Loucy (cell line): ENCODE results near the gene PKHD1.

ENCODE experiments used
- EZH2phosphoT487 ChIP-seq: fragments of 200-600 bp; IDR thresholded peaks from 2 replicates; pipeline ENCODE4 v1.6.1; 2018; ENCODE audit warnings: antibody characterized with exemption, mild to moderate bottlenecking, moderate library complexity, borderline replicate concordance
- TF ChIP-seq, protein P1 (sequence below): fragments of 200-600 bp; sonication (generic); conservative IDR thresholded peaks from 2 replicates; pipeline ENCODE4 v1.5.1; 2014; ENCODE audit warnings: mild to moderate bottlenecking, antibody characterized with exemption, low read length

DNA sequence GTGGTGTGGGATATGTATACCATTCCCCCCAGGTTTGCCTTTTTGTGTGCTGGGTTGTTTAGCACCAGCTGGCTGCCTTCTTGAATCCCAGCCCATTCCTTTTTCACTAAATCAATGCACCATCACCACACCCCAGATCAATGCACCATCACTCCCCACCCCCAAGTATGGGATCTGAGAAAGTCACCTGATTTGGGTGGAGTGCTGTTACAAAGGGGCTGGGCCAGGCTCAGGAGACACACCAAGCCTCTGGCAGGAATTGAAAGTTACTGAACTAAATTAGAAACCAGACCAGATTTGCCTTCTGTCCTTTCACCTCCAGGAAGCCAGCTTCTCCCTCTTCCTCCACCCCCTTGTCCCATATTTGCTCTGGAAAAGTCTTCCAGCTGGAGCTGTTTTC is 19.6 kb upstream of the PKHD1 start:
- TF ChIP-seq, protein P1, sequence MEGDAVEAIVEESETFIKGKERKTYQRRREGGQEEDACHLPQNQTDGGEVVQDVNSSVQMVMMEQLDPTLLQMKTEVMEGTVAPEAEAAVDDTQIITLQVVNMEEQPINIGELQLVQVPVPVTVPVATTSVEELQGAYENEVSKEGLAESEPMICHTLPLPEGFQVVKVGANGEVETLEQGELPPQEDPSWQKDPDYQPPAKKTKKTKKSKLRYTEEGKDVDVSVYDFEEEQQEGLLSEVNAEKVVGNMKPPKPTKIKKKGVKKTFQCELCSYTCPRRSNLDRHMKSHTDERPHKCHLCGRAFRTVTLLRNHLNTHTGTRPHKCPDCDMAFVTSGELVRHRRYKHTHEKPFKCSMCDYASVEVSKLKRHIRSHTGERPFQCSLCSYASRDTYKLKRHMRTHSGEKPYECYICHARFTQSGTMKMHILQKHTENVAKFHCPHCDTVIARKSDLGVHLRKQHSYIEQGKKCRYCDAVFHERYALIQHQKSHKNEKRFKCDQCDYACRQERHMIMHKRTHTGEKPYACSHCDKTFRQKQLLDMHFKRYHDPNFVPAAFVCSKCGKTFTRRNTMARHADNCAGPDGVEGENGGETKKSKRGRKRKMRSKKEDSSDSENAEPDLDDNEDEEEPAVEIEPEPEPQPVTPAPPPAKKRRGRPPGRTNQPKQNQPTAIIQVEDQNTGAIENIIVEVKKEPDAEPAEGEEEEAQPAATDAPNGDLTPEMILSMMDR, result no peak
- no peak for TF ChIP-seq EZH2phosphoT487
